Neuronal stem cell (in vitro differentiated cells): ENCODE results near the gene STAB1.

ENCODE experiments used
- DNase-seq: peaks from one replicate; pipeline ENCODE4 v3.0.0-alpha.2; 2013; ENCODE audit warnings: low spot score
- H2AFZ ChIP-seq: one replicate; pipeline ENCODE4 v1.6.1; 2013; ENCODE audit warnings: mild to moderate bottlenecking, low read length, inconsistent platforms
- H2AK5ac ChIP-seq: 2 replicates; pipeline ENCODE4 v1.6.1; 2013; ENCODE audit warnings: low read depth, mild to moderate bottlenecking, inconsistent platforms, low read length, moderate library complexity, mixed read lengths
- H2BK120ac ChIP-seq: 2 replicates; pipeline ENCODE4 v1.6.1; 2013; ENCODE audit warnings: low read depth, mild to moderate bottlenecking, inconsistent platforms, low read length, moderate library complexity, mixed read lengths
- H2BK12ac ChIP-seq: one replicate; pipeline ENCODE4 v1.6.1; 2013; ENCODE audit warnings: low read length, inconsistent platforms
- H2BK15ac ChIP-seq: 2 replicates; pipeline ENCODE4 v1.6.1; 2013; ENCODE audit warnings: mild to moderate bottlenecking, low read length, inconsistent platforms, mixed read lengths
- H2BK5ac ChIP-seq: one replicate; pipeline ENCODE4 v1.6.1; 2013; ENCODE audit warnings: inconsistent platforms, mild to moderate bottlenecking, low read length, moderate library complexity
- H3K14ac ChIP-seq: one replicate; pipeline ENCODE4 v1.6.1; 2013; ENCODE audit warnings: low read length, inconsistent platforms
- H3K18ac ChIP-seq: 2 replicates; pipeline ENCODE4 v1.6.1; 2013; ENCODE audit warnings: low read length, inconsistent platforms
- H3K23ac ChIP-seq: 2 replicates; pipeline ENCODE4 v1.6.1; 2013; ENCODE audit warnings: low read depth, mild to moderate bottlenecking, mixed read lengths, low read length, inconsistent platforms; ENCODE audit not compliant: poor library complexity
- H3K27ac ChIP-seq: replicated peaks from 3 replicates; pipeline ENCODE4 v1.5.1; 2013; ENCODE audit warnings: low read length, inconsistent platforms
- H3K27me3 ChIP-seq, 3 experiments: 2 replicates each; pipeline ENCODE4 v1.6.1; 2013; ENCODE audit warnings: low read length in 3 of 3, mild to moderate bottlenecking in 2 of 3, inconsistent platforms in 1 of 3, low read depth in 1 of 3, mixed read lengths in 1 of 3, moderate library complexity in 1 of 3; ENCODE audit not compliant: control insufficient read depth in 3 of 3, insufficient read depth in 3 of 3
- H3K36me3 ChIP-seq, 2 donors: replicated peaks in 1 of 2; 2 replicates each; pipeline ENCODE4 v1.6.1; 2013; ENCODE audit warnings: low read length in 2 of 2; ENCODE audit not compliant: control insufficient read depth in 2 of 2, insufficient read depth in 2 of 2
- H3K4ac ChIP-seq: 2 replicates; pipeline ENCODE4 v1.6.1; 2013; ENCODE audit warnings: inconsistent platforms, mild to moderate bottlenecking, low read length, moderate library complexity
- H3K4me1 ChIP-seq, 2 donors: 1 replicate in 1 of 2; 2 replicates in 1 of 2; pipeline ENCODE4 v1.6.1; 2013; ENCODE audit warnings: low read length in 2 of 2, low read depth in 1 of 2; ENCODE audit not compliant: control insufficient read depth in 2 of 2, insufficient read depth in 1 of 2
- H3K4me2 ChIP-seq: one replicate; pipeline ENCODE4 v1.6.1; 2013; ENCODE audit warnings: mild to moderate bottlenecking, low read length, inconsistent platforms; ENCODE audit not compliant: insufficient read depth, poor library complexity, severe bottlenecking
- H3K4me3 ChIP-seq, 2 donors: 2 replicates each; pipeline ENCODE4 v1.5.1; 2013; ENCODE audit warnings: low read length in 2 of 2, mild to moderate bottlenecking in 2 of 2, inconsistent platforms in 1 of 2, moderate library complexity in 1 of 2
- H3K79me1 ChIP-seq: one replicate; pipeline ENCODE4 v1.6.1; 2013; ENCODE audit warnings: low read depth, mild to moderate bottlenecking, inconsistent platforms, low read length, moderate library complexity
- H3K9ac ChIP-seq: one replicate; pipeline ENCODE4 v1.6.1; 2013; ENCODE audit warnings: mild to moderate bottlenecking, low read depth, low read length, inconsistent platforms; ENCODE audit not compliant: poor library complexity
- H3K9me3 ChIP-seq, 2 donors: replicated peaks in 1 of 2; 2 replicates each; pipeline versions ENCODE3 to v1.6.1; 2013; ENCODE audit warnings: low read length in 2 of 2, mild to moderate bottlenecking in 2 of 2, inconsistent platforms in 1 of 2, low read depth in 1 of 2, mixed read lengths in 1 of 2, moderate library complexity in 1 of 2; ENCODE audit not compliant: control insufficient read depth in 2 of 2, insufficient read depth in 1 of 2
- H4K8ac ChIP-seq: one replicate; pipeline ENCODE4 v1.6.1; 2013; ENCODE audit warnings: low read depth, mild to moderate bottlenecking, inconsistent platforms, low read length, moderate library complexity
- H4K91ac ChIP-seq: one replicate; pipeline ENCODE4 v1.6.1; 2013; ENCODE audit warnings: low read length, low read depth, mild to moderate bottlenecking, inconsistent platforms; ENCODE audit not compliant: poor library complexity
- WGBS, 2 donors: extraction: QIAGEN DNeasy Blood & Tissue Kit; methylation state at CpG; one replicate each; pipeline ENCODE4 v1.1.7; 2013; ENCODE audit warnings: missing lambda C conversion rate in 2 of 2, mixed read lengths in 1 of 2; ENCODE audit not compliant: insufficient read length in 2 of 2, insufficient replicate concordance in 1 of 2; ENCODE audit errors: extremely low coverage in 2 of 2; 5-methylcytosine and 5-hydroxymethylcytosine counted together

Gene STAB1

GRCh38 chr3:52452126-52452525 lies 43.0 kb upstream of the STAB1 start:
- Histone ChIP-seq H3K9me3 (no peaks in the 10 kb centered on the region), H3K14ac (peak overlapping the region; percentile 15), H2AFZ (no peak overlapping the region), H3K36me3 (peaks cover 0 to 4% of the 10 kb centered on the region in 2 donors), H3K4me3 (no peak overlapping the region), H3K27me3 (peaks cover 0 to 8% (median 0%) of the 10 kb centered on the region in 3 experiments), H3K27ac (no peak overlapping the region), H3K18ac (peak overlapping the region; percentile 68), H3K4ac (no peak overlapping the region), H2BK15ac (peak overlapping the region; percentile 33), H4K8ac (peak overlapping the region; percentile 67), H3K23ac (peak overlapping the region; percentile 14), H2AK5ac (peak overlapping the region; percentile 48), H2BK5ac (no peak overlapping the region), H4K91ac (no peak overlapping the region), H2BK12ac (peak overlapping the region; percentile 64), H2BK120ac (no peak overlapping the region), H3K9ac (no peak overlapping the region), H3K4me1 (peaks cover 38 to 40% of the 10 kb centered on the region in 2 donors), H3K79me1 (peaks cover 6% of the 10 kb centered on the region), H3K4me2 (no peak overlapping the region)
- no CpG with 5 or more reads among the region's 6 CpGs for WGBS, 2 donors
- DNase-seq, result no peak

GRCh38 chr3:52452570-52453221 lies 42.4 kb upstream of the STAB1 start:
- Histone ChIP-seq H3K27ac (no peak overlapping the region), H3K18ac (peak overlapping the region; percentile 41), H2AK5ac (peak overlapping the region; percentile 53), H3K9ac (peak overlapping the region; percentile 66), H2BK120ac (no peak overlapping the region), H3K4ac (no peak overlapping the region), H2BK12ac (peak overlapping the region; percentile 82), H3K4me1 (peaks cover 39 to 41% of the 10 kb centered on the region in 2 donors), H3K9me3 (no peaks in the 10 kb centered on the region), H3K4me2 (no peak overlapping the region), H3K14ac (no peak overlapping the region), H2BK15ac (peak overlapping the region; percentile 33), H3K36me3 (peaks cover 4 to 9% of the 10 kb centered on the region in 2 donors), H3K4me3 (no peak overlapping the region), H4K91ac (no peak overlapping the region), H2BK5ac (no peak overlapping the region), H3K79me1 (peaks cover 11% of the 10 kb centered on the region), H2AFZ (no peak overlapping the region), H3K23ac (no peak overlapping the region), H3K27me3 (peaks cover 0 to 8% (median 0%) of the 10 kb centered on the region in 3 experiments), H4K8ac (peak overlapping the region; percentile 67)
- no peak for DNase-seq
- no CpG with 5 or more reads among the region's 11 CpGs for WGBS, 2 donors

- Histone ChIP-seq H2BK120ac (no peak within 1 kb of the TSS), H3K14ac (no peak within 1 kb of the TSS), H4K8ac (no peak within 1 kb of the TSS), H3K4me2 (no peak within 1 kb of the TSS), H3K18ac (peak within 1 kb of the TSS; percentile 88), H2AK5ac (peak within 1 kb of the TSS; percentile 79), H3K4me3 (peak within 1 kb of the TSS in 1 of 2 donors; percentile 82), H3K9ac (no peak within 1 kb of the TSS), H3K27ac (peak within 1 kb of the TSS; percentile 1), H3K79me1 (peaks cover 12% of the 10 kb centered on the region), H3K9me3 (no peaks in the 10 kb centered on the region), H4K91ac (no peak within 1 kb of the TSS), H3K4me1 (peaks cover 39 to 41% of the 10 kb centered on the region in 2 donors), H3K36me3 (peaks cover 9 to 19% of the 10 kb centered on the region in 2 donors), H2AFZ (peak within 1 kb of the TSS; percentile 98), H3K4ac (no peak within 1 kb of the TSS), H2BK5ac (no peak within 1 kb of the TSS), H2BK12ac (peak within 1 kb of the TSS; percentile 18), H3K23ac (no peak within 1 kb of the TSS), H3K27me3 (peaks cover 0 to 3% (median 0%) of the 10 kb centered on the region in 3 experiments), H2BK15ac (peak within 1 kb of the TSS; percentile 84)
- no CpG with 5 or more reads among the region's 16 CpGs for WGBS, 2 donors
- DNase-seq, result no peak
Observed at GRCh38 chr3:52453496-52454249, 41.5 kb upstream of the STAB1 start, which contains the start of gene TNNC1. Gene TNNC1, minus strand, starts transcription at chr3:52454041. Its CDS starts 26 bp downstream, at chr3:52454015.
